CD4-positive, alpha-beta T cell (primary cell): ENCODE results near the gene HDAC4. TPM values are rescaled to one million over a fixed set of nuclear protein-coding genes. Genes with fewer than 3 reads are reported as not detected.

ENCODE experiments used
- ATAC-seq: fragments of 200-7000 bp; cut with Tn5 transposase; one replicate; pipeline ENCODE4 v1.10.0; 2022; ENCODE audit warnings: mild to moderate bottlenecking; ENCODE audit not compliant: poor library complexity
- CTCF ChIA-PET: fragments of 350-600 bp; sonication (Branson Sonifier 250); formaldehyde crosslinking; loops from one replicate; lab custom pipeline; 2021; ENCODE audit warnings: antibody characterized with exemption, inconsistent platforms; lab: Charles Lee
- POLR2A ChIA-PET: fragments of 350-600 bp; sonication (Branson Sonifier 250); formaldehyde crosslinking; loops from one replicate; lab custom pipeline; 2021; ENCODE audit warnings: antibody characterized with exemption, inconsistent platforms; lab: Charles Lee
- DNase-seq, 14 experiments: peaks; one replicate each; pipeline ENCODE4 v3.0.0-alpha.2; 2013 to 2020; ENCODE audit warnings: mixed read lengths in 2 of 14
- H3K27ac ChIP-seq, 2 donors: one replicate each; pipeline versions ENCODE4 v1.5.1 to v1.7.0; 2013; ENCODE audit warnings: low read length in 2 of 2, low read depth in 1 of 2, mild to moderate bottlenecking in 1 of 2
- H3K27me3 ChIP-seq, 2 experiments: 1 replicate in 1 of 2; 2 replicates in 1 of 2; pipeline versions ENCODE4 v1.6.1 to v1.7.0; 2013; ENCODE audit warnings: low read length in 2 of 2, control low read depth in 1 of 2, mild to moderate bottlenecking in 1 of 2, moderate library complexity in 1 of 2; ENCODE audit not compliant: insufficient read depth in 2 of 2, control insufficient read depth in 1 of 2
- H3K36me3 ChIP-seq: one replicate; pipeline ENCODE4 v1.6.1; 2013; ENCODE audit warnings: low read length, control low read depth; ENCODE audit not compliant: insufficient read depth
- H3K4me1 ChIP-seq: one replicate; pipeline ENCODE4 v1.6.1; 2013; ENCODE audit warnings: low read length, control low read depth; ENCODE audit not compliant: insufficient read depth
- H3K4me3 ChIP-seq: one replicate; pipeline ENCODE4 v1.5.1; 2013; ENCODE audit warnings: mild to moderate bottlenecking, low read length, moderate library complexity
- H3K9me3 ChIP-seq, 2 experiments: 1 replicate in 1 of 2; 2 replicates in 1 of 2; pipeline versions ENCODE4 v1.6.1 to v1.7.0; 2013; ENCODE audit warnings: low read length in 2 of 2, mild to moderate bottlenecking in 2 of 2, control low read depth in 1 of 2, moderate library complexity in 1 of 2; ENCODE audit not compliant: control insufficient read depth in 1 of 2, insufficient read depth in 1 of 2
- H3K27ac Mint-ChIP-seq: one replicate; pipeline ENCODE4 v1.8.0; 2020; ENCODE audit warnings: mixed read lengths
- H3K27me3 Mint-ChIP-seq: one replicate; pipeline ENCODE4 v1.8.0; 2021; ENCODE audit warnings: mixed read lengths
- H3K36me3 Mint-ChIP-seq: one replicate; pipeline ENCODE4 v1.8.0; 2021; ENCODE audit warnings: low read depth, mixed read lengths
- H3K4me1 Mint-ChIP-seq: one replicate; pipeline ENCODE4 v1.8.0; 2021; ENCODE audit warnings: low read depth, mixed read lengths
- H3K4me3 Mint-ChIP-seq: one replicate; pipeline ENCODE4 v1.8.0; 2020; ENCODE audit warnings: mild to moderate bottlenecking, mixed read lengths
- H3K9me3 Mint-ChIP-seq: one replicate; pipeline ENCODE4 v1.8.0; 2020; ENCODE audit warnings: mixed read lengths
- CTCF ChIP-seq: fragments of 200-600 bp; IDR thresholded peaks from one replicate; pipeline ENCODE4 v1.8.0; 2022; ENCODE audit warnings: antibody characterized with exemption, mild to moderate bottlenecking
- intact Hi-C, 2 experiments: fragments of 100-400 bp; cut with DNase I in 1 of 2; cut with micrococcal nuclease in 1 of 2; formaldehyde crosslinking; loops; one replicate each; pipeline versions ENCODE4 v1.15.1 to v1.9.0; 2023 to 2025; cut with DNase I, micrococcal nuclease
- total RNA-seq, 174 experiments: library from RNA in 2 of 174; stranded (reverse) in 2 of 174; gene quantifications; one replicate each; pipeline ENCODE4 v1.2.3 and lab custom pipeline; 2021 to 2026

The HDAC4 gene
- total RNA-seq, 2 experiments from 2014 or later = 45.3 to 49.2 TPM

- no peaks in the 10 kb centered on the region for H3K9me3 Mint-ChIP-seq
- no peak for ATAC-seq
- Histone ChIP-seq H3K36me3 (no peaks in the 10 kb centered on the region), H3K4me1 (peaks cover 58% of the 10 kb centered on the region), H3K27me3 (no peaks in the 10 kb centered on the region), H3K4me3 (no peak overlapping the region), H3K27ac (no peak overlapping the region), H3K9me3 (no peaks in the 10 kb centered on the region)
- ChIA-PET CTCF (interaction anchor here (3.2 kb wide), 1 partner anchor 62 kb away, joined by 18 read pairs; no protein-coding TSS in a partner anchor), POLR2A (interaction anchor here (0.9 to 3.6 kb wide), 3 partner anchors 10 to 72 kb away, joined by 5 to 11 read pairs (median 6); partner anchors contain the start of gene HDAC4)
- H3K27me3 Mint-ChIP-seq = no peaks in the 10 kb centered on the region
- no peaks in the 10 kb centered on the region for H3K36me3 Mint-ChIP-seq
- peak in 1 of 14 experiments; percentile 2 for DNase-seq
- H3K4me1 Mint-ChIP-seq = peaks cover 69% of the 10 kb centered on the region
- no peak for TF ChIP-seq CTCF
- H3K27ac Mint-ChIP-seq = peak overlapping the region; percentile 93
- intact Hi-C loops = loop anchor here (5.0 kb wide), 3 partner anchors 37 to 68 kb away; no protein-coding TSS in a partner anchor
- no peak overlapping the region for H3K4me3 Mint-ChIP-seq
Measured at GRCh38 chr2:239329284-239329971, 71.4 kb downstream of the HDAC4 start.

- DNase-seq (peak in 2 of 14 experiments; percentile 15 to 22), ATAC-seq (no peak)
- H3K4me1 Mint-ChIP-seq = peaks cover 77% of the 10 kb centered on the region
- H3K36me3 Mint-ChIP-seq = no peaks in the 10 kb centered on the region
- no peaks in the 10 kb centered on the region for H3K9me3 ChIP-seq
- no peaks in the 10 kb centered on the region for H3K27me3 Mint-ChIP-seq
- H3K4me3 Mint-ChIP-seq = peak overlapping the region; percentile 75
- no peaks in the 10 kb centered on the region for H3K36me3 ChIP-seq
- H3K27ac Mint-ChIP-seq = peak overlapping the region; percentile 93
- H3K4me3 ChIP-seq = no peak overlapping the region
- no peak for TF ChIP-seq CTCF
- peaks cover 62% of the 10 kb centered on the region for H3K4me1 ChIP-seq
- ChIA-PET CTCF (interaction anchor here (2.1 to 3.2 kb wide), 2 partner anchors 61 to 68 kb away, joined by 8 to 18 read pairs; no protein-coding TSS in a partner anchor), POLR2A (interaction anchor here (0.9 to 3.6 kb wide), 5 partner anchors 10 to 72 kb away, joined by 3 to 11 read pairs (median 5); partner anchors contain the start of gene HDAC4)
- intact Hi-C loops = loop anchor here (5.0 kb wide), 3 partner anchors 36 to 69 kb away; no protein-coding TSS in a partner anchor
- no peaks in the 10 kb centered on the region for H3K27me3 ChIP-seq
- peak overlapping the region in 1 of 2 donors; percentile 73 for H3K27ac ChIP-seq
- H3K9me3 Mint-ChIP-seq = no peaks in the 10 kb centered on the region
Measured at GRCh38 chr2:239328351-239329191, 72.2 kb downstream of the HDAC4 start.
